GM06990 (cell line): ENCODE results near the gene MEIS3.

Source experiments
- DNase-seq: peaks from one replicate; pipeline ENCODE4 v3.0.0-alpha.2; 2011; ENCODE audit not compliant: insufficient read length; ENCODE audit errors: extremely low read depth
- H3K27me3 ChIP-seq: replicated peaks from 2 replicates; pipeline ENCODE4 v1.6.0; 2011; ENCODE audit warnings: low read length; ENCODE audit not compliant: control insufficient read depth, insufficient read depth
- H3K36me3 ChIP-seq: 2 replicates; pipeline ENCODE4 v1.5.1; 2011; ENCODE audit warnings: low read length; ENCODE audit not compliant: control insufficient read depth, insufficient read depth
- H3K4me3 ChIP-seq: replicated peaks from 2 replicates; pipeline ENCODE4 v1.5.1; 2011; ENCODE audit warnings: low read depth, mild to moderate bottlenecking, control low read depth, low read length
- TF ChIP-seq, protein P1 (sequence below): IDR thresholded peaks from 2 replicates; pipeline ENCODE4 v1.5.1; 2011; ENCODE audit warnings: low read length, control low read depth, mild to moderate bottlenecking, inconsistent platforms; ENCODE audit not compliant: insufficient read depth, poor library complexity, severe bottlenecking

Gene MEIS3

DNA sequence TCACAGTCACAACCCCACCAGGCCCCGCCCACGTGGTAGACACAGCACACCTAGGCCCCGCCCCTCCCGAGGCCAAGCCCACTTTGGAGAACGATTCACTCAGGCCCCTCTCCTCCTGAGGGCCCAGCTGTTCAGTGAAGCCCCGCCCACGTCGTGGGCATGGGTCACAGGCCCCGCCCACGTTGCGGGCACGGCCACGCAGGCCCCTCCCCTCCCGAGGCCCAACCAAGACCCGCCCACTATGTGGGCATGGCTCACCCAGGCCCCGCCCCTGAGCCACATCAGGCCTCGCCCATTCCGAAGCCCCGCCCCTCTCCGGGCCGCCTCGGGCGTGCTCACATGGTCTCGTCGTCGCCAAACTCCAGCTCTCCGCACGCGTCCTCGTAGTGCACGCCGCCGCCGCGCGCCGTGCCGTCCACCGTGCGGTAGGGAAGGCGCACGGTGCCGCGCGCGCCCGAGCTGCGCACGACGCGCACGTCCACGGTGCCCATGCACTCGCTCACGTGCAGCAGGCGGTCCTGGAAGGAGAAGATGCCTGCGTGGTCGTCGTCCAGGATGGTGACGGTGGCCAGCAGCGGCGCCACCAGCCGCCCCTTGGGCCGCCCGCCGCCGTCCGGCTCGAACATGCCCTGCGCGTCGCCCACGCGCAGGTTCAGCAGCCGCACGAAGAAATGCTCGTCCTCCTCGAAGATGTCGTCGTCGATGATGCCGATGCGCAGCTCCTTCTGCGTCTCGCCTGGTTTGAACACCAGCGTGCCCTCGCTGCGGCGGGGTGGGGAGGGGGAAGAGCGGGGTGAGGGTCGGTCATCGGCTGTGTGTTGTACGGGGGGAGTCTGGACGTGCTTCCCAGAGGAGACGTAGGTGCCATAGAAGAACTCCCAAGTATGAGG lies 28.4 kb upstream of the MEIS3 start:
- DNase-seq, result no peak

DNA sequence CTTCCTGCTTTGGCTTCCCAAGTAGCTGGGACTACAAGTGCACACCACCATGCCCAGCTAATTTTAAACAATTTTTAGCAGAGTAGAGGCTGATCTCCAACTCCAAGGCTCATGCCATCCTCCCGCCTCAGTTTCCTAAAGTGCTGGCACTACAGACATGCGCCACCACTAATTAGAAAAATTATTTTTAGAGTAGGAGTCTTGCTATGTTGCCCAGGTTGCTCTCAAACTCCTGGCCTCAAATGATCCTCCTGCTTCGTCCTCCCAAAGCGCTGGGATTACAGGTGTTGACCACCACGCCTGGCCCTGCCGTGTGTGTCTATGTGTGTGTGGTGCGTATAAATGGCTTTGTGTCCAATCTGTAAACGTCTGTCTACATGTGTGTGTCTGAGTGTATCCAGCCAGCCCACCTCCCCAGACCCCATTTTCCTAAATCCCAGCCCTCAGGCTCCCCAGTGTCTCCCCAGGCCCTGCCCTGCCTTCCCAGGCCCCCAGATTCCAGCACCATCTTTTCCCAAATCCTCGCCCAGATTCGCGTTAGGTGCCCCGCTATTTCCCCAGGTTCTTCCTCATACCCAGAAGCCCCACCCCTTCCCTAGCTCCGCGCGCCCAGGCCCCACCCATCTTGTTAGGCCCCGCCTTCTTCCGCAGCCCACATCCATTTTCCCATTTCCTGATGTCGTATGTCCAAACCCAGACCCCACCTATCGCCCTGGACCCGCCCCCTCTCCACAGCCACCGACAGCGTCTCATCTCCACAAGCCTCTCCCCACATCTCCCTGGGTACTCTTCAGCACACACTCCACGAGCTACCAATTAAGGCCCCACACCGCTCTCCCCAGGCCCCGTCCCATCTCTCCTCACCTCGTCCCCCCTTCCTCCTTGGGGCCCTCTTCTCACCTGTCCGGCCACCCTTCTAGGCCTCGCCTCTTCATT lies 27.5 kb upstream of the MEIS3 start:
- no peak overlapping the region for H3K4me3 ChIP-seq
- DNase-seq, result no peak
- TF ChIP-seq, protein P1, sequence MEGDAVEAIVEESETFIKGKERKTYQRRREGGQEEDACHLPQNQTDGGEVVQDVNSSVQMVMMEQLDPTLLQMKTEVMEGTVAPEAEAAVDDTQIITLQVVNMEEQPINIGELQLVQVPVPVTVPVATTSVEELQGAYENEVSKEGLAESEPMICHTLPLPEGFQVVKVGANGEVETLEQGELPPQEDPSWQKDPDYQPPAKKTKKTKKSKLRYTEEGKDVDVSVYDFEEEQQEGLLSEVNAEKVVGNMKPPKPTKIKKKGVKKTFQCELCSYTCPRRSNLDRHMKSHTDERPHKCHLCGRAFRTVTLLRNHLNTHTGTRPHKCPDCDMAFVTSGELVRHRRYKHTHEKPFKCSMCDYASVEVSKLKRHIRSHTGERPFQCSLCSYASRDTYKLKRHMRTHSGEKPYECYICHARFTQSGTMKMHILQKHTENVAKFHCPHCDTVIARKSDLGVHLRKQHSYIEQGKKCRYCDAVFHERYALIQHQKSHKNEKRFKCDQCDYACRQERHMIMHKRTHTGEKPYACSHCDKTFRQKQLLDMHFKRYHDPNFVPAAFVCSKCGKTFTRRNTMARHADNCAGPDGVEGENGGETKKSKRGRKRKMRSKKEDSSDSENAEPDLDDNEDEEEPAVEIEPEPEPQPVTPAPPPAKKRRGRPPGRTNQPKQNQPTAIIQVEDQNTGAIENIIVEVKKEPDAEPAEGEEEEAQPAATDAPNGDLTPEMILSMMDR, result no peak

More for the DNA sequence above, 28.4 kb upstream of the MEIS3 start:
- TF ChIP-seq, protein P1, result no peak
- H3K4me3 ChIP-seq, result no peak overlapping the region
- H3K27me3 ChIP-seq, result peaks cover 3% of the 10 kb centered on the region
- H3K36me3 ChIP-seq, result no peaks in the 10 kb centered on the region

DNA sequence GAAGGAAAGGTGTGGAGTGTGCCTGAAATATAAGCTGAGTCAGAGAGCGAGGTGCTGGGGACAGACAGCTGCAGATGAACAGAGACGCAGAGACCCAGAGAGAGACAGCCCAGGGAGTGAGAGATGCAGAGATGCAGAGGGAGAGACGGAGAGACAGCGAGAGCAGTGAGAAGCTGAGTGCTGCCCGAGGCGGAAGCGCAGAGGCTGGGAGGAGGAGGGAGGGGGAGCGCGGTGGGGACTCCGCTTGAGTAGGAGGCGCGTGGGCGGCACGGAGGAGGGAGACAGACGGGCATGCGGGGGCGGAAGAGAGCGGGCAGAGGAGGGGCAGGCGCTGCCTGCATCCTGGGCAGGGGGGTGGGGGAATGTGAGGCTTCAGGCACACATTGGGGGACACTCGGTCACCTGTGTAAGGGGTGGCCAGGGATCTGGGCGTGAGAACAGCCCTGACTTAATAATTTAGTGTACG lies 26.6 kb upstream of the MEIS3 start:
- Histone ChIP-seq H3K4me3 (no peak overlapping the region), H3K36me3 (no peaks in the 10 kb centered on the region), H3K27me3 (peaks cover 3% of the 10 kb centered on the region)
- peak; percentile 48 for DNase-seq
- TF ChIP-seq, protein P1, result no peak

More for the DNA sequence above, 27.5 kb upstream of the MEIS3 start:
- H3K36me3 ChIP-seq, result no peaks in the 10 kb centered on the region
- peaks cover 3% of the 10 kb centered on the region for H3K27me3 ChIP-seq

DNA sequence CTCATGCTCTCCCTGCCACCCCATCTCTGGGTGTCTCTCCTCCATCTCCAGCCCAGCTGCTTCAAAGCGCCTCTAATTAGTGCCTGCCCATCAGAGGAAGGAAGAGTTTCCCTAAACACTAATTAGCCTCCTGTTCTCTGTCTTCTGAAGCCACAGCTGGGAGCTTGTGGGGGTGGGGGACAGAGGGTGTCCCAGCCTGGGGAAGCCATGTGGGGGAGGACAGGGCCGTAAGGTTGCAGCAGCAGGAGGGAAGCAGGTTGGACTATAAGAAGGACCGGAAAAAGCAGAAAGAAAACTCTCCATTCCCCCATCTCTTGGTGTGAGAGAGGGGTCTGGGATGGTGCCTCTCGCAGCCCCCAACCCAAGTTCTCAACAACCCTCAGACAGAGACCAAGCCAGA lies 26.2 kb upstream of the MEIS3 start:
- H3K4me3 ChIP-seq, result no peak overlapping the region

DNA sequence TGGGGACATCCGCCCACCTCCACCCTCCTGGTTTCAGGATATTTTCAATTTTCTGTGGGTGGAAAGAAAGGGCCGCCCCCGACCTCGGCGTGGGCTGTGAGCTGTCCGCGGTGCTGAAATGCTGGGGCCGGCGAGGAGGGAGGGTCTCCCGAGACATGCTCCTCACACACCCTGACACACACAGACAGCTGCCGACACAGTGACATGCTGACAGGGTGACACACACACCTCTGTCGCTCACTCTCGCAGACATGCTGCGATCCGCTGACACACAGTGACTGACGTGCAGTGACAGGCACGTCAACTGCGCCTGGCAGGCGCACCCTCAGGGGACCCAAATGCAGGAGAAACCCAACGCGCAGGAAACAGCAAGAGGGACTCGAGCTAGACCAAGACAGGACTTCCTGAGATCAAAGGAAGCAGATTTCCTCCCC lies 25.1 kb upstream of the MEIS3 start:
- TF ChIP-seq, protein P1, result no peak
- DNase-seq, result no peak
- Histone ChIP-seq H3K36me3 (no peaks in the 10 kb centered on the region), H3K27me3 (peaks cover 3% of the 10 kb centered on the region), H3K4me3 (no peak overlapping the region)

More for the DNA sequence above, 26.2 kb upstream of the MEIS3 start:
- peaks cover 3% of the 10 kb centered on the region for H3K27me3 ChIP-seq
- TF ChIP-seq, protein P1, result no peak
- DNase-seq, result no peak
- no peaks in the 10 kb centered on the region for H3K36me3 ChIP-seq
